Measurements from ENCODE around the gene SUPT20HL1.
"Not testable (repeated sequence)": the region's sequence is repeated elsewhere in the genome, so short reads cannot be mapped to it uniquely, and the experiment has no call there.

SUPT20HL1 gene

DNA sequence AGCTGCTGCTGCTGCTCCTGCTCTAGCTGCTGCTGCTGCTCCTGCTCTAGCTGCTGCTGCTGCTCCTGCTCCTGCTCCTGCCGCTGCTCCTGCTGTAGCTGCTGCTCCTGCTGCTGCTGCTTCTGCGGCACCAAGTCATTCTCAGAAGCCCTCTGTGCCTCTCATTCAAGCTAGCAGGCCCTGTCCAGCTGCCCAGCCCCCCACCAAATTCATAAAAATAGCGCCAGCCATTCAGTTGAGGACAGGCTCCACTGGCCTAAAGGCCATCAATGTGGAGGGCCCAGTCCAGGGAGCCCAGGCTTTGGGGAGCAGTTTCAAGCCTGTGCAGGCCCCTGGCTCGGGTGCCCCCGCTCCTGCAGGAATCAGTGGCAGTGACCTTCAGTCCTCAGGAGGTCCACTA lies 3.9 kb downstream of the SUPT20HL1 start:
- no peak for DNase-seq

DNA sequence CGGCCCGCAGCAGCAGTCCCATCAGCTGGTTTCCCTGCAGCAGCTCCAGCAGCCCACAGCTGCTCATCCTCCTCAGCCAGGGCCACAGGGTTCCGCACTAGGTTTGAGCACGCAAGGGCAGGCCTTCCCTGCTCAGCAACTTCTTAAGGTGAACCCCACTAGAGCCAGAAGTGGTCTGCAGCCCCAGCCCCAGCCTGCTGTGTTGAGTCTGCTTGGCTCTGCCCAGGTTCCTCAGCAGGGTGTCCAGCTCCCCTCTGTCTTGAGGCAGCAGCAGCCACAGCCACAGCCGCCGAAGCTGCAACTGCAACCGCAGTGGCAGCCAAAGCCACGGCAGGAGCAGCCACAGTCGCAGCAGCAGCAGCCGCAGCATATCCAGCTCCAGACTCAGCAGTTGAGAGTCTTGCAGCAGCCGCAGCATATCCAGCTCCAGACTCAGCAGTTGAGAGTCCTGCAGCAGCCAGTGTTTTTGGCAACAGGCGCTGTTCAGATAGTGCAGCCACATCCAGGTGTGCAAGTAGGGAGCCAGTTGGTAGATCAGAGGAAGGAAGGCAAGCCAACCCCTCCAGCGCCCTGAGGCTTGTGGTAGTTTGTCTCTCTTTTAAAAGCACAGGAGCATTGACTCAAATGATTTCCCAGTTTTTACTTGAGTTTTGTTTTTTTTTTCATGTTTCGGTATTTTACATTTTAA lies 4.6 kb downstream of the SUPT20HL1 start:
- DNase-seq, result no peak

DNA sequence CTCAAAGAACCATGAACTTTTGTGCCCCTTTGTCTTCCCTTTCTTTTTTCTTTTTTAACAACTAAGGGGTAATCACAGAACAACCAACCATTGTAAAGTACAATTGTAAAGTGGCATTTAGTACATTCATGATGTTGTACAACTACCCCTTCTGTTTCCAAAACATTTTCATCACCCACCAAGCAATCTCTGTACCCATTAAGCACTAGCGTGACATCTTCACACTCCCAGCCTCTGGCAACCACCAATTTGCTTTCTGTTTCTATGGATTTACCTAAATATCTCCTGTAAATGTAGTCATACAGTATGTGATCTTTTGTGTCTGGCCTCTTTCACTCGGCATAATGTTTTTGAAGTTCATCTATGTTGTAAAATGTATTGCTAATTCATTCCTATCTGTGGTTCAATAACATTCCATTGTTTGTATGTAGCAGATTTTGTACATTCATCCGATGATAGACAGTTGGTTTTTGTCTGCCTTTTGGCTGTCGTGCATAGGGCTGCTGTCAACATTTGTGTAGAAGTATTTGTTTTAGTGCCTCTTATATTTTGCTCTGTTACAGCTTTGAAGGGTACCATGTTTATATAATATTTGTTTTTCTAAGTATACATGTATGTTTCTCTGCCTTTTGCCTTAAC lies 6.4 kb downstream of the SUPT20HL1 start:
- not testable (repeated sequence) for DNase-seq

DNA sequence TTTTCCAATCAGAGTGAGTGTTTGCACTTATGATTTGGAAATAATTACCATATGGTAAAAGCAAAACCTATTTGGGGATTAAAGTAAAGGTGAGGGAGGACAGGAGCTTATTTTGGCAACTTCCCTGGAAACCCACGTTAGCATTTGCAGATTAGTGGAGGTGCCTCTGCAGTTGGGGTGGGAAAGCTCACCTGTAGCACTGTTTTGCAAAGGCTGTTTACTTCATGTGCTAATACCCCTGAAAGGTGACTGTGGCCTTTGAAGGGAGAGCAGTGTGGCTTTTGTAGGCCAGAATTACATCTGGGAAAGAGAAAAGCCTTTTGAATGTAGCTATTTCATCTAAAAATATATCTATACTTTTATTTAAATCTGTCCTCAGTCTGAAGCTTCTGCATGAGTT lies 9.4 kb downstream of the SUPT20HL1 start:
- DNase-seq, result no peak

DNA sequence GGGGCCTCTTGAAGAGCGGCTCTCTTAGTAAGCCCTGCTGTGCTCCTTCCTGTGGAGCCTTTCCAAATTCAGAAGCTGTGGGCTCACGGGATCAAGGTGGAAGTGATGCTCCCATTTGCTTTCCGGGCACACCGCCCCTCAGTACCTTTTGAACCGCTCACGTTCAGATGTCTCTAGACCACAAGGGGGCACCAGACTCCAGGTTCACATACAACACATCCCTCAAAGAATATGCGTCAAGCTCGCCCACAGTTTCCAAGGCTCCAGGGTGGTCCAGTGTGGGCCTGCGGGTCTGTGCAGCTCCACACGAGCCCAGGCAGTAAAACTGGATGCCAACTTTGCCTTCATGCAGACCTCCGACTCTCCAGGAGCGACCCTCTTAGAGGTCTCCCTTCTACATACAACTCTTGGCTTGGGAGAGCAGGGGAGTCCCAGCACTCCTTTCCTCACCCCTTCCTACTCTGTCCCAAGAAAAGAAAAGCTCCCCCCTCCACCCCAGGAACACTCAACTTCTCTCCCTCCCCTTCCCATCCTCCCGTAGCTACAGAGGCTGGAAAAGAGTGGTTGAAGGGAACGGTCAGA lies 11.0 kb downstream of the SUPT20HL1 start:
- DNase-seq, result no peak

DNA sequence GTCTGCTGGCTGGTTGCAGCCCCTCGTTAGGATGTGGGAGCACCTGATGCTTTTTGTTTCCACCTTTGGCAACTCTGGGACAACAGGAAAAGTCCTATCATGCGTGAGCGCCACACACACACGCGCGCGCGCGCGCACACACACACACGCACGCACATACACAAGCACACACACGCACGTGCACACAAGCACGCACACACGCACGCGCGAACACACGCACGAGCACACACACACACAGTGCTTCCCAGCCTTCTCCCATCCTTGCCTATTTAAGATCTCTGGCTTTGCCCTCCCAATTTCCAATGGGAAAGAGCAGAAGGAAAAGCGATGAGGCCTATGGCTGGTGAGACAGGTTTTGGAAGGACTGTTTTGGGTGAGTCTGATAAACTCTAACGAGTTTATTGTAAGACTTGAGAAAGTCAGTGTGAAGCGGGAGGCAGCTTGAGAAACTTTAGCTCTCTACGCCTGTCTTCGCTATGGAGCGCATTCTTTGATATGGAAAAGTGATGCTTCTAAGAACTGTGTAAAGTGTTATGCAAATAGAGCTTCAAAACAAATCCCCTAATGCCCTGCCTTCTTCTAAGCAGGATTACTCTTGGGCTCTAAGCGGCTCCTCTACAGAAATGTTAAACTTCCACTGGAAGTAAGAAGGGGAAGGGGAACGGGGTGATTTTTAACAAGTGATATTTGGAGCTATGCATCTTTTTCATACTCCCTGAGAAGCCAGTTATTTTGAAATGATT lies 11.8 kb downstream of the SUPT20HL1 start:
- no peak for DNase-seq

DNA sequence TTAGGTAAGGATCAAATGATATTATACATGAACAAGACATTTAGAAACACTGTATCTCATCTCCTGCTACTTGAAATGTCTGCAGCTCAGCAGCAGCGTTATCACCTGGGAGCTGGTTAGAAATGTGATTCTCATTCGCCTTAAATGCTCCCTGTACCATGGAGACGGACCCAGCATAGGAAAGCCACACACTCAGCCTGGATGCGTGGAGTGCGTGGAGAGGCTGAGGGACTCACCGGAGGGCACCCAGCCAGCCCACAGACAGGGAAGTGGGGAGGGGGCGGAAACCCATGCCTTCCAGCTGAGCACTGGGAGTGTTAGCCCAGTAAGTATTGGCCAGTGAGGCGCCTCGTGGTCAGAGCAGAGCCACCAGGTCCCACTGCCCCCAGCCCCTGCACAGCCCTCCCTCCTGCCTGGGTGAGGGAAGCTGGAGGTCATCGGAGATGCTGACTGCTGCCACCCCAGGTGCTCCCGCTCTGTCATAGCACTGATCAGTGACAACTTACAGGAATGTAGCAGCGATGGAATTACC lies 15.2 kb downstream of the SUPT20HL1 start:
- DNase-seq, result no peak

DNA sequence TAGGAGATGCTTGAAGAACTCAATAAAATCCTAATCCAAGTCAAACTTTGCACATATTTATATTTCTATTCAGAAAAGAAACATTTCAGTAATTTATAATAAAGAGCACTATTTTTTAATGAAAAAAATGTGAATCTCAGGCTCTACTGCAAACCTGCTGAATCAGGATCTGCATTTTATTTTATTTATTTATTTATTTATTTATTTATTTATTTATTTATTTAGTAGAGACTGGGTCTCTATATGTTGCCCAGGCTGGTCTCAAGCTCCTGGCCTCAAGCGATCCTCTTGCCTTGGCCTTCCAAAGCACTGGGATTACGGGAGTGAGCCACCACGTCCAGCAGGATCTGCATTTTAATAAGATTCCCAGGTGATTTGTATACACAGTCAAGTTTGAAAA lies 16.0 kb downstream of the SUPT20HL1 start:
- no peak for DNase-seq

DNA sequence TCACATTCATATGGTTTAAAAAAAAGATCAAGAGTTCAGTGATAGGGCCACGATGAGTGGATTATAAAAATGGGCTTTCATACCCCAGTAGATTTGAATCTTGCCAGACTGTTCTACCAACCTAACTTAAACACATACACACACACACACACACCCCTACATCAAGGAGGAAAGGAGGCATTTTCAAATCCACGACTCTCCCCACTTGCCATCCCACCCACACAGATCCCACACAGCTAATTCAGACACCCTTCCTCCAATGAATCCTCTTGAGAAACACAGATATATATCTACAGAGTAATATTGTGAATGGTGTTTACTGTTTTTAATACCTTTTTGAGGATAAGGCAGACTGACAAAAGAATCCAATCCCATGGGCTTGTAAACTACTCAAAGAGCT lies 16.8 kb downstream of the SUPT20HL1 start:
- no peak for DNase-seq

DNA sequence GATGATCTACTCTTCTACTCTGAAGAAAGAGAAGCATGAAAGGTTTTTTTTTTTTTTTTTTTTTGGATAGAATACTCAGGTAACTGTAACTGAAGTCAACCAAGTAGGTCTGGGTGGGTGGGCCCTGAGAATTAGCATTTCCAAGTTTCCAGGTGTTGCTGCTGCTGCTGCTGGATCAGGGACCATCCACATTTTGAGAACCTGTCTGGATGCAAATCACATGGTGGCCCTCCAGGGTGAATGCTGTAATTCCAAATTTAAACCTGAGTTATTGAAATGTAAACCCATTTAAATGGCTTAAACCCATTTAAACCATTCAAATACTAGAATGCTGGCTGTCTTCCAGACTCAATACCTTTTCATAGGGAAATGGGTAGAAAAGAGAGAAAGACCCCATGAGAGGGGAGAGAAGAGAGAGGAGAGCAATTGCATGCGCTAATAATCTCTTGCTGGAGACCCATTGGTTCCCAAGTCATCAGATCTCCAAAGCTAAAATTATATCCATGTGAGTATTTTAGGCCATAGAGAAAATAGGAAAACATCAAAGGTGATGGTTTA lies 17.6 kb downstream of the SUPT20HL1 start:
- no peak for DNase-seq

DNA sequence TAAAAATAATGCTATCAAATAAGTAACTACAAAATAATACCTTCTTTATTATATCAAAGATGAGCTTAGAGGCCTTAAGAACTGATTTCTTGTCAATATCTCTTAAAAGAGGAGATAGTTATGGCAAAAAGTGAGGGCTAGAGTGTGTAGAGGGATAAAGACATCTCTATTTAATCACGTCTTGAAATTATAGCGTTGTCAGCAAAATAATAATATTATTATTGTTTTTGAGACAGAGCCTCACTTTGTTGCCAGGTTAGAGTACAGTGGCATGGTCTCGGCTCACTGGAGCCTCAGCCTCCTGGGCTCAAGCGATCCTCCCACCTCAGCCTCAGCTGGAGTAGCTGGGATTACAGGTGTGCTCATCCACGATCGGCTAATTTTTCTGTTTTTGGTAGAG lies 18.3 kb downstream of the SUPT20HL1 start:
- no peak for DNase-seq

DNA sequence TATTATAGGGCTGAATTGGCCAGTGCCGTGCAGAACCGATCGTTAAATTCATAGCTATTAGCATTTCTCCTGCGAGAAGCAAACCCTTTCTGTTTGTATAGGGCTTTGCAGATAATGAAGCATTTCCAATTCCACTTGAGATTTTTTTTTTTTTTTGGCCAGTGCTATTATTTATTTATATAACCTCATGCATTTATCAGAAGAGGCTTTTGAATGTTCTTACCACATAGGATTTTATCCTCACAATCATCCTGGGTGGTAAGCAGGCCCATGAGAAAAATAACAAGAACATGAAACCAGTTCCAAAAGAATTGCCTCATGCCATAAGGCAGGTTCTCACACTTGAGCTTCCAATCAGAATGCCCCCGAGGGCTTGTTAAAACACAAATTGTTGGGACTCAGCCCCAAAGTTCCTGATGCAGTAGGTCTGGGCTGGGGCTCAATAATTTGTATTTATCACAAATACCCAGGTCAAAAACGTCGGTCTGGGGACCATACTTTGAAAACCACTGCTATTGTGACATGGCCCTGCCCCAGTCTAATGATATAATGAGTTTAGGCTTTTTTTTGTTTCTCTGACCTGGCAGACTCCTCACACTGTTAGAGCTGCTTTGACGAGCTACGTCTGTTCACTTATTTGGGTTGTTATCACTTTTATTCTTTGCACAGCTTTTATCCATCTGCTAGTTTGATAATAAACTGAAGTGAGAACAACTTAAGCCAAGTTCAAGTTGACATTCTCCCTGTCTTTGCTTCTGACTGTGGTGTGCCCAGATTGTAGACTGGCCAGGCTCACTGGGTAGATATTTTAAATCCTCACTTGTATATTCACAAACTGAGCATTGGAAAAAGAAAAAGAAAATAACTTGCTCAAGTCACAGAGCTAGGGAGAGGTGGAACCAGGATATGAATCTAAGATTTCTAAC lies 20.1 kb downstream of the SUPT20HL1 start:
- DNase-seq, result no peak

DNA sequence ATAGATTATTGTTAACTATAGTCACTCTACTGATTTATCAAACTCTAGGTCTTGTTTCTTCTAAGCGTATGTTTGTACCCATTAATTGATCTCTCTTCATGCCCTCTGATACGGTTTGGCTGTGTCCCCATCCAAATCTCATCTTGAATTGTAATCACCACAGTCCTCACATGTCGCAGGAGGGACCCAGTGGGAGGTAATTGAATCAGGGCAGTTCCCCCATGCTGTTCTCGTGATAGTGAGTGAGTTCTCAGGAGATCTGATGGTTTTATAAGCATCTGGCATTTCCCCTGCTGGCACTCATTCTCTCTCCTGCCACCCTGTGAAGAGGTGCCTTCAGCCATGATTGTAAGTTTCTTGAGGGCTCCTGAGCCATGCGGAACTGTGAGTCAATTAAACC lies 21.9 kb downstream of the SUPT20HL1 start:
- DNase-seq, result not testable (repeated sequence)

DNA sequence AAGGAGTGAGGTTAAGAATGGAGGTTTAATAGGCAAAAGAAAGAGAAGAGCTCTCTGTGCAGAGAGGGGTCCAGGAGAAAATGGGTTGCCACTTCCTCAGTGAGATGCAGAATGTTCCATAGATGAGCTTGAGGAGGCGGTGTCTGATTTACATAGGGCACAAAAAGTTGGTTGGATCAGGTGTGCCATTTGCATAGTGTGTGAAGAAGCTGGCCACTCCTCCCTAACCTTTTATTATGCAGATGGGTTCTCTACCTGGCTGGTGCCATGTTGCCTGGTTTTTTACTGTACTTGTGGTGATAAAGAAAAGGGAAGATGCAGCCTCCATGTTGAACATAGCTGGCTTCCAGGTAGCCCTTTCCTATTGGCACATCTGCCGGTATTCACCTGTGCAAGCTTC lies 27.3 kb downstream of the SUPT20HL1 start:
- no peak for DNase-seq

DNA sequence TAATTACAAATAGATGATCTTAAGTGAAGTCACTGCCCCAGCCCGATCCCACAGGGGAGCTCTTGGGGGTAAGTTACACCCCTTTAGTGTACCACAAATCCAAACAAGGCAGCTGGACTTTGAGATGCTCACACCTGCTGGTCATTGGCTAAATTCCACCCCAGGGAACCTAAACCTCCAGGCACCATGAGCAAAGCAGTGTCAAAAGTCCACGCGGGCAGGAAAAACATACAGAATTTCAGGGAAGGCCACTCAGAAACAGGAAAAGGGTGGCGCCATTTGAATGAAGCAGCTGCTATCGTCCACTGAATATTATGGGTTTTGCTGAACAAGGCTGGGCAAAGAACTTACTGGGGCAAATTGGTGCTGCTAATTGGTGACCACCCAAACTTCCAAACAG lies 30.9 kb downstream of the SUPT20HL1 start:
- no peak for DNase-seq

DNA sequence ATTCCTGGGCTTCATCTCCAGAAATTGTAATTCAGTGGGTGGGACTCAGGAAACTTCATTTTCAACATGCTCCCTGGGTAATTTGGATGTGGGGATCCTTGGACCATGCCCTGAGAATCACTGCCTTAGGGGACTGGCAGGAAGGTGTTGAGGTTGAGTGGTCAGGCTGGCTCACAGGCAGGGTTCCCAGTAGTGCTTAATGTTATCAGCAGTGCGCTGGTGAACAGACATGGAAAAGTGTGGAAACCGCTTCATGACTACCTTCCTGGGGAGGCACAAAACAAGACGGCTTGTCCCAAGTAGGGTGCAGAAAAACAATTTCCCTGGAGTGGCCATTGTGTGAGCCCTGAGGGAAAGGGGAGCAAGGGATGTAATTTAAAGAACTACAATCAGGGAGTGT lies 31.4 kb downstream of the SUPT20HL1 start:
- DNase-seq, result no peak

DNA sequence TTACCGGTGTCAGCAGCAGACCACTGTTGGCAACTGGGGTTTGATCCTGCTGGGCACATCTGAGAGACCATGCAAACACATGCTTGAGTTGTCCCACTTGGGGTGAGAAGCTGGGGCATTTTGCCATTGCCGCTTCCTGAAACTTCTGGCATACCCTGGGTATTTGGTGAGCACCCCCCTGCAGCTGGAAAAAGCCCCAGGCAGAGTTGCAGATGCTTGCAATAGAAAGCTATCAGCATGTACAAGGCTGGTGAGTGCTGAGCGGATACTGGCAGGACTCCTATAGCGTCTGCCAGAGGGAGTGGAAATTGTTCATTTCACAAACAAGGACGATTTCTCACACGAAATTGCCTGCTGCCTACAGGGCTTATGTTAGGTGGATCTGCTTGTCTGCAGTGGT lies 32.3 kb downstream of the SUPT20HL1 start:
- DNase-seq, result no peak

DNA sequence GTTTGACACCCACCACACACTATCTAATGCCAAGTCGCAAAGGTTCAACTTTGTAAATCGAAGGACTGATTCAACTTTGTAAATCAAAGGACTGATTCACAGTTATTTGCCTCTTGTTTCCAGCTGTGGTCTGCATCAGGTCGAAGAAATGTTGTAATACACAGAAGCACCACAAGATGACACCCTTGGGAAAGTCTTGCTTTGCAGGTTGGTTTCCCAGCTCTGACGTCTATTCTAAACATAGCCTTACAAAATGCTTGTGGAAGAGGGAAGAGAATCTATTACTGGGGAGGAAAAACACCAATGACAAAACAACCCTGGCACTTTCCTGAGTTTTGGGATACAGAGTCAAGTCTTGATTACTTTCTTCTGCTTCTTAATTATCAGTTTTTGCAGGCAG lies 35.3 kb downstream of the SUPT20HL1 start:
- DNase-seq, result peak; percentile 2

DNA sequence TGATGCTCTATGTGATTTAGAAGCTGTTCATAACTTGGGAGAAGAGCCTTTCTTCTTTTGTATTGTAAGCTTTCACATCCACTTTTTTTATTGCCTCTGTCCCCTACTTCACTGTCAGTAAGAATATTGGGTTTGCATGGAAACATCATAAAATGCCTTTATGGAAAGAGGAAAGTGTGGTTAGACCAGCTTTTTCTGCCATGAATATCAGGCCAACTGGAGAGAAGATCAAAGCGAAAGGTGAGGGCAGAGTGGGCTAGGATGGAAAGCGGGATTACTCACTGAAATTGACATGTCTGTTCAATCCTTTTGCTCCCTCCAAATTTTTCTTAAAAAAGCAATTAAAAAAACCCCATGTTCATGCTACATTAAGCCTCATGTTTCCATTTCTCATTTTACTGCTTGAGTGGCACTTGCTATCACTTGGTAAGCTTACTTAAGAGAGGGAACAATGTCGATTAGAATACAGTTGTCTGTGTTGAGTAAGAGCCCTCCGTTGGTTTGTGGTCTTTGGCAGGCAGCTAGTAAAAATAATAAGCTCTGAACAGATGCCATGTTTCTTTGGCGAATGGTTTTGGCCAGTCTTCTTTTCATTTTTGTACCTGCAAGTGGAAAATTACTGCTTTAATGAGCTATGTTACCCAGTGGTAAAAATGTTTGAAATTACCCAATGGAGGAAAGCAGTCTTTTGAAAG lies 35.9 kb downstream of the SUPT20HL1 start:
- no peak for DNase-seq

DNA sequence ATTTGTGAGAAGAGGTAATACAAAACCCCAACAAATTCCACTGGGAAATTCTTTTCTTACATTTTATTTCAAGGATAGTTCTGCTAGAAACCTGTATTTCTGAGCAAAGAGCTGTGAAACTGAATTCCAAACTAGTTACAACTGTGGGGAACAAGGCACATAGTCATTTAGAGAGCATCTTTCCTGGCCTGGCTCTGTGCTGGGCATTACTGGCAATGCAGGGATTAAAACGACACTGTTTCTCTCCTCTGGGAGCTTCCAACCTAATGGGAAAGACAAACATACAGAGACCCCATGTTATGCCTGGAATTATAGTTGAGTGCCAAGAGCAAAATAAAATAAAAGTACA lies 36.5 kb downstream of the SUPT20HL1 start:
- no peak for DNase-seq

DNA sequence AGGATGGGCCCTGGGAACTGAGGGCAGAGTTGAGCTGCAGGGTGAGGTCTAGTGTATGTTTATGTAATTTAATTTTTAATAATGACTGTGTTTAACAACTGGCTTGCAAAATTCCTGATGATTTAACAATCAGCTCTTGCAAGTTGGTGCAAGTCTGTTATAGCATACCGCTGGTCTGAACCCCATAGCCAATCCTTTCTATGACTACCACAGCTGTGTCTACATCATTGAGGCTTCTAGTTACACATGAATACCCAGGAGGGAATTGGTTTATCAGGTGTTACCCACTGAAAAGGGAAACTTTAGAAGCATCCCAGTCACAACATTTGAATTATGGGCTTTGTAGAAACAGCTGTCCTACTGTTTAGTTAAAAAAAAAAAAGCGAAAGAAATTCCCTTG lies 38.3 kb downstream of the SUPT20HL1 start:
- no peak for DNase-seq

DNA sequence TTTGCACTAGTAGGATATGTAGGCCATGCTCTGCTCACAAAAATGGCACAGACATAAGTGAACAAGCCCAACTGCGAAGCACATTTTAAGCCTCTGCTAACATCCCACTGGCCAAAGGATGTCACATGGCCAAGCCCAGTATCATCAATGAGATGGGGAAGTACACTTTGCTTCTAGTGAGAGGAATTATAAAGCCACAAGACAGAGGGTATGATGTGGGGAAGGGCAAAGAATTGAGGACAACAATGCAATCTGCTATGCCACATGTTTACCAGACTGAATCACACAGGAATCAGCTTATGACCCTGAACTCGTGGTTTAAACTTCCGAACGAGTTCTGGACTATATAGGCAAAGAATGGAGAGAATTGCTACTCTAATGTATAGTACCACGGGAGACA lies 39.1 kb downstream of the SUPT20HL1 start:
- no peak for DNase-seq

Measured in NCI-H187 treated with DMSO at 0.1 percent for 48 hours (cell line).